Posterior cingulate gyrus (tissue), 11 donors: ENCODE measurements around the gene APOH.
A peak's percentile ranks its signal among the peaks of the same experiment; 100 is the strongest.

ENCODE experiments used
- DNase-seq, 10 donors: peaks; one replicate each; pipeline versions ENCODE4 v3.0.0 to v3.0.0-alpha.2; 2020 to 2021; ENCODE audit warnings: mixed read lengths in 3 of 10
- intact Hi-C: fragments of 100-400 bp; cut with DNase I; formaldehyde crosslinking; loops from one replicate; pipeline ENCODE4 v1.15.1; 2023

APOH gene

DNA sequence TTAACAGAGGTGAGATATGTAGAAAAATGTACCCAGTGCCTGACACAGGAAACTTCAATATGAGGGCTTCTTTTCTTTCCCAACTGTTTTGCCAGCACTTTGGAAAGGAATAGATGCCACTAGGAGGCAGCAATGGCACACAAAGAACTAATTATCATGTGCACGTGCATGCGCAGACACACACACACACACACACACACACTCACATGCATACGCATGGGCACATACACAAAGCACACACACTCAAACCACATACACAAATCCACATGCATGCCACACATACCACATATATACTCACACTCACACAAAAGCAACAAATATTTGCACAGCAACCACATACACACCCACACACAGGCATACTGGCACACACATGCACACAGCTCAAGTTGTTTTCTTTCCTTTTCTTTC is 28.5 kb downstream of the APOH start:
- peak in 4 of 10 donors; percentile 11 to 38 (median 21) for DNase-seq
- intact Hi-C loops = no loop called here

DNA sequence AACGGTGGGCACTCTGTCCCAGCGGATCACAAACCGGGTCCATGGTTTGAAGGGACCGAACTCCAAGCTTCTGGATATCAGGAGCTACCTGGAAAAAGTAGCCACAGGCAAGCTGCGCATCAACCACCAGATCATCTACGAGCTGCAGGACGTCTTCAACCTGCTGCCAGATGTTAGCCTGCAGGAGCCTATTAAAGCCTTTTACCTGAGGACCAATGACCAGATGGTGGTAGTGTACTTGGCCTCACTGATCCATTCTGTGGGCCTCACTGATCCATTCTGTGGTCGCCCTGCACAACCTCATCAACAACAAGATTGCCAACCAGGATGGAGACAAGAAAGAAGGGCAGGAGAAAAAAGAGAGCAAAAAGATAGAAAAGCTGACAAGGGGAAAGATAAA is 31.0 kb downstream of the APOH start:
- DNase-seq = no peak
- intact Hi-C loops = no loop called here

DNA sequence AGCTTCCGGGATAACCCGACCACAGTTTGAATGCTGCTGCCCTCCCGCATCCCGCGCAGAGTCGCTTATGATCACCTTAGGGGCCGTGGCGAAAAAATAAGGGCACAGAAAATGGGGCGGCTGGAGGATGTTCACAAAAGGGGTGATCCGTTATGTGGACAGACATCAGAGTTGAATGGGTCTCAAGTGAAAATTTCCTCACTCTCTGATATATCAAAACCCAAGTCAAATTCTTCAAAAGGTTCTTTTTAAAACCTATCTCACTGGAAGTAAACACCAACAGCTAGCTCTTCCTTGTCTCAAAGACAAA is 36.9 kb downstream of the APOH start:
- intact Hi-C loops = no loop called here
- no peak for DNase-seq

DNA sequence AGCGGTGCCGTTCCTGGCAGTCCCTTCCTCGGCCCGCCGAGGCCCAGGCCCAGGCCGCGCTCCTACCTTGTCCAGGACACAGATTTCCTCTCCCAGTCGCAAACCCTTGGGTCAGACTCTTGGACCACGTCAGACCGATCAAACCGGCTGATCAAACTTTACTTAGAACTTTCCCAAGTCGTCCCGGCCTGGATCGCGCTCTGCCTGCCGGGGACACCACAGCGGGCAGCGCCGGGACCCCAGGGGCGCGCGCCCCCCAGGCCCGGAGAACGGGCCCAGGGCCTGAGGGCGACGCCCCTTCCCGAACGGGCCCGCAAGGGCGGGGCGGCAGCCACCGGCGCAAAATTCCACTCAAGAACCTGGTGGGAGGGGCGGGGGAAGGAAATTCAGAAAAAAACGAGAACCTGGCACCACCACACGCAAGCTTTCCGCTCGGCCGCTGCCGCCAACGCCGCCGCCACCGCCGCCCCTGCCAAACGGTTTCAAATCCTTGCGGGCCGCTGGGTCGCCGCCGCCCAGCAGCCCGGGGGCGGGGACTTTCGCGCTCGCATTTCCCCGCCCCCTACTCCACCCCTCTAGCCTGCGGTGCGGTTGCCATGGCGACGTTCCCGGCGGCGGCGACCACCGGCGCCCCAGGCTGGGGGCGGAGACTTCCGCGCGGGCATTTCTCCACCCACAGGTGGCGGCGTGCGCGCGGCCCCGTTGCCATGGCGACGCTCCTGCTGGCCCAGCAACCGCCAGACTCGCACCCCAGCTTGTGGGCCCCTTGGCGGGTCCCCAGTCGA is 37.4 kb downstream of the APOH start, which contains the start of gene CEP112:
CEP112 (minus strand) TSS at position 541 of the 785 bp plus-strand sequence.
- DNase-seq = peak; percentile 35 to 94 (median 62)
- intact Hi-C loops = no loop called here

DNA sequence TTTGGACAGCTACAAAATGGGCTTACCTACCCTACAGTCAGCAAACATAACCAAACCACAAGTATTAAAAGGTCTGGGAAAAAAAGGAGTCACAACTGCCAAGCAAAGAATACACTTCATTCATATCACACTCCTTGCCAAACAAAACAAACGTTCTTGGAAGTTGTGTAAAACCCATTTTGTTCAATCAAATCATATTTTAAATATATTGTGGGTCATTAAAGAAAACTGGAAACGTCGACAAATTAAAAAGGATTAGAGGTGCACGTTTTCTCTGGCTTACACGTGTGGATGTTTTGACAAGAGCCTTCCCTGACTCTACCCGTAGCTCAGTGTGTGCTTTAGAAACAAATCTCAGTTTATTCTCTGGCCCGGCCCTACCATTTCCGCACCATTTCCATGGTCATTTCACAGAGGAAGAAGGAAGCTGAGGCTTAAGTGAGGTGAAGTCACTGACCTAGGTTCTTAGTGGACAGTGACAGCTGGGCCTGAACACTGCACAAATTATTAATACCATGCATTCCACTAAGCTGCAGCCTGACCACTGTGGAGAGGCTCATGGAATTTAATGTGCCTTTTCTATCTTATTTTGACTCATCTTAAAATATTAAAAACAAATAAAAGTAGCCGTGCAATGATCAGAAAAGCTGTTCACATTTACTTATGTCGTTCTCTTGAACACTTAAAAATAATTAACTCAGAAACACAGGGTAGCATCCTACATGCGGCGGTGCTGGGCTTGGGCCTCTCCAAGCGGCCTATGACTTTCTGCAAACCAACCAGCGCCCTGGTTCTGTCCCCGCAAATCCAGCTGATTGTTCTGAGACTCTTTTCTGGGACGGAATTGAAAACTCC is 38.2 kb downstream of the APOH start:
- peak in 1 of 10 donors; percentile 9 for DNase-seq
- intact Hi-C loops = no loop called here

DNA sequence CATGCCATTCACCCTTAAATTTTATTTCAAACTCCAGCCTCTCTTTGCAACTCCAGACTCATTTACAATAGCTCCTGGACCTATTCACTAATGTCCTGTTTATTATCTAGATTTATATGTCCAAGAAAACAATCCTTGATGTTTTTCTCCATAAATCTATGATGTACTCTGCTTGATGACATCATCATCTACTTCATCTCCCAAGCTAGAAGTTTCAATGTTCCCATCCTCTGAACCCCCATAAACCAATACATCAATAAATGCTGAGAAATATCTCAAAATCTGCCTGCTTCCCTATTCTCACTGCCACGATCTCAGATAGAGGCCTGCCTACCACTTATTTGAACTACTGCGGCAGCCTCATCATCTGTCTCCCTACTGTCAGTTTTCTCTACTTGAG is 41.5 kb downstream of the APOH start:
- intact Hi-C loops = no loop called here
- DNase-seq = no peak

DNA sequence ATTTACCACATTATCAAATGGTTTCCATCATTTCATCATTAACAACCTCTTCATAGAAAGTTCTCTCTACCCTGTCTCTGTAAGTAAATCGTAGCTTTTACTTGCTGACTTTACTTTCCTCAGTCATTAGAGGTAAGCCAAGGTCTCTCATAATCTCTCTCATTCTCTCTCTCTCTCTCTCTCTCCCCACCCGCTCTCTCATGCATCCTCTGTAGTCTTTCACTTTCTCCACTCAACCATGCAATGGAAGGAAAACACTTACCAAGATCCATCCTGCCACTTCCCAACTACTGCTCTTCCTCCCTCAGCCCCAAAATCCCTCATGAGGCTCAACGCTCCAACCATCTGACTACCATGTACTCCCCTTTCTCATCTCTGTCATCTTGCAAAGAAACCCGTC is 43.4 kb downstream of the APOH start:
- DNase-seq = no peak
- intact Hi-C loops = no loop called here

DNA sequence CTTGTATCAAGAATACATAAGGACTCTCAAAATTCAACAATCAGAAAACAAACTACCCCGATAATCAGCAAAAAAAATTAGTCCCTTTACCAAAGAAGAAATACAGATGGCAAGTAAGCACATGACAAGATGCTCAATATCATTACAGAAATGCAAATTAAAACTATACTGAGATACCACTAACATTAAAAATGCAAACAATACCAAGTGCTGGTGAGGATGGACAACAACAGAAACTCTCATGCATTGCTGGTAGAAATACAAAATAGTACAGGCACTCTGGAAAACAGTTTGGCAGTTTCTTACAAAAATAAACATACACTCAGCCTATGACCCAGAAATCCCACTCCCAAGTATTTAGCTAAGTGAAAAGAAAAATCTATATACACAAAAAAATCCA is 44.8 kb downstream of the APOH start:
- intact Hi-C loops = no loop called here
- DNase-seq = no peak

DNA sequence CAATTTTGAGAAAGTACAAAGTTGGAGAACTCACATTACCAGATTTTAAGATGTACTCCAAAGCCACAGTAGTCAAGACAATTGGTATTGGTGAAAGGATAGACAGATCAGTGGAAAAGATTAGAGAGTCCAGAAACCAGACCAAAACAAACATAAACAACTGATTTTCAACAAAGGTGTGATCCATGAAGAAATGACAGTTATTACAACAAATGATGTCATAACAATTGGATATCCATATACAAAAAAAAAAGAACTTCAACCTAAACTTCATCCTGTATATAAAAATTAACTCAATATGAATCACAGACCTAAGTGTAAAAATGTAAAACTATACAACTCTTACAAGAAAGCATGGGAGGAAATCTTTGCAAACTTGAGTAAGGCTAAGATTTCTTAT is 45.7 kb downstream of the APOH start:
- intact Hi-C loops = no loop called here
- no peak for DNase-seq

DNA sequence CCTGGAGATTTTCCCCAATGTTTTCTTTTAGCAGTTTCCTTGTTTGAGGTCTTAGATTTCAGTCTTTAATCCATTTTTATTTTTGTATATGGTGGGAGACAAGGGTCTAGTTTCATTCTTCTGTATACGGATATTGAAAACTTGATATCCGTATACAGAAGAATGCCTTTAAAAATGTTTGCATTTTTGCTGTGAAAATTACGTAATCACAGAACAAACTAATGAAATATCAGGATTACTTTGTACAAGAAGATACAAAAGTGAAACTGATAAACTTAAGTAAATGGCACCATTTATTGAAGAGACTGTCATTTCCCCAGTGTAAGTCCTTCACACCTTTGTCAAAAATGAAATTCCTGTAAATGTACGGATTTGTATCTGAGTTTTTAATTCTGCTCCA is 50.6 kb downstream of the APOH start:
- intact Hi-C loops = no loop called here
- no peak for DNase-seq

DNA sequence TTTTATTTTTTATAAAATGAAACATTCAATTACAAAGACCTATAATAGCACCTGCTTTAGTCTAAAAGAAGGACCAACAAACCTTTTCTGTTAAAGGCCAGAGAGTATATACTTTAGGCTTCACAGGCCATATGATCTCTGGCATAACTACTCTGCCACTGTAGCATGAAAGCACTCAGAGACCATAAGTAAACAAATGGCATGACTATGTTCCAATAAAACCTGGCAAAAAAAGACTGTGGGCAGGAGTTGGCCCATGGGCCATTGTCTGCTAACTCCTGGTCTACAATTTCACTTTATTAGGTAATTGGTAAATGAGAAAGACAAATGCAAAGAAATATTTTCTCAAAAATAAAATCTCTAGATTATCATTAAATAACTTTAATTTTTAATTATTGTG is 52.2 kb downstream of the APOH start:
- no peak for DNase-seq

DNA sequence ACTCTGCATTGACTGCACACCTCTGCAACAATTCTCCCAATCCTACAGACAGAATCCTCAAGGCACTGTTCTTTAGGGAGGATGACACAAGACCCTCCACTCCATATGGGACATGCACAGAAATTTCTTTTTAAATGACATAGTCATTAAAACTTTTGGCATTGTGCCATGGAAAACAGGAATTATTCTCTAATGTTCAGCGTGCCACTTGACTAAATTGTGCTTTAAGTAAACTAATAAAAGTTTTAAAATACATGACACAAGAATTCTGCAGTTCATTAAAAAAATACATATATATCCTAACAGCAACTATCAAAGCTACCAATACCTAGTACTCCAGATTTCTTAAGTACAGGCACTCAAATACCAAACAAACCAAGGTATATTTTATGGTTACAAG is 53.3 kb downstream of the APOH start:
- DNase-seq = no peak
- intact Hi-C loops = no loop called here

More for the DNA sequence above, 52.2 kb downstream of the APOH start:
- intact Hi-C loops = no loop called here

DNA sequence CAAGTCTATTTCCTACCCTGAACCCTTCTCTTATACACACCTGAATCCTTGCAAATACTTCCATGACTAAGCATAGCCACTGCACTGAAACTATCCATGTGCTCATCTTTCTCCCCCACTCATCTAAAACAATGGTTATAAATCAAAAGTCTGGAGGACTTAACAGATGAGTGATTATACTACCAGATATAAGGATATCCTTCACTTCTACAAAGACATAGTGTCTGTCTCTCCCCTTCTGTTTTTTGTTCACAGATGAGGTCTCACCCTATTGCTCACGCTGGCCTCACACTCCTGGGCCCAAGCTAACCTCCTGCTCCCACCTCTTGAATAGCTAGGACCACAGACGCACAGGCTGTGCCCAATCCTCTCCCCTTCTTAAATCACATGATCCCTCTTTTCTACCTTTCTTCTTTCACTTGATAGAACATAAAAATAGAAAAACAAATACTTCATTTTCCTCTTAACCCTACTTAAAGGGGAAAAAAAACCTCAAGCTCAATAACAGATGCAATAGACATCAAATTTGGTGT is 56.5 kb downstream of the APOH start:
- DNase-seq = no peak
- intact Hi-C loops = no loop called here

DNA sequence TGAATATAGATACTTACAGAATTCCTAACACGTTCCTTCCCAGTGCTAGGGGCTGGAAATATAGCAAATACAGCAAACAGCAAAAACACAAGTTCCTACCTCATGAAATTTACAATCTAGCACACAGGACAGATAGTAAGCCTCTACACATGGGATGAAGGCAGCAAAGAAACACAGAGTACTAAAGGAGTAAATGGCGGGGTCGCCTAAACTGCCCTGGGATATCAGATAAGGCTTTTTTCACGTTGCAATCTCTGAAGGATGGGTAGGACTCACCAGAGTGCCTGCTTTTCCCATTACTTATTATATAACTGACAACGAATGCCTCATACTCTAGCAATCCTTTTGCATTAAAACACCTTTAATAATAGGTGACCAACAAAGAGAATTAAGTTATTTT is 57.1 kb downstream of the APOH start:
- DNase-seq = no peak
- intact Hi-C loops = no loop called here

DNA sequence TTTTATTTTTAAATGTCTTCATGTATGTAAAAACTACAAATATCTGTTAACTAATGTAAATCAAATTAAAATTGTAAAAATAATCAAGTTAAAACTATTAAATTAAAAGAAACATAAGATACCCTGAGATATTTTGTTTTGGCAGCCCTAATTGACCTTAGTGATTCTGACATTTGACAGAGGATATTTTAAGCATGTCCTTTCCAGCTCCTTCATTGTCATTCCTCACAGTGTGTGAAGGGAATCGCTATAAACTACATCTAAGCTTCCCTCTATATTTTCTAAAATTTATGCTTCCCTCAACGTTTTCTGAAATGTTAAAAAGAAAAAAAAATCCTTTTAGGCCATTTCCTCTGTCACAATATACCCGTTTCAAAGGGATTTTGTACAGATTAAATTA is 57.5 kb downstream of the APOH start:
- intact Hi-C loops = no loop called here
- DNase-seq = no peak

DNA sequence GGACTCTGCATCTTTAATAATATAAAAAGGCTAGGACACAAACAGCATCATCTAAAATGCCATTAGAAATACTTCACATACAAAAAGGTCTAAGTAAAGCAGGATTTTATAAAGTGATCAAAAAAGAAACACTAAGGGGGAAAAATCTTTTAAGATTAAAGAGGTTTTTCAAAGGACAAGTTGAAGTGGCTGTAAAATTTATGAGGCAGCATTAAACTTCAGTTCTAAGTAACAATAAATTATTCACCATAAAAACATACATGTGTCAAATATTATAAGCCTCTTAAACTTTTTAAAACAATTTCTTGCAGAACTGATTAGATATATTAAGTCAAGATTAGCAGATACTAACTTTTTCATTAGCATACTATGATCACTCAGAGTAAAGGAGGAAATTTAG is 58.0 kb downstream of the APOH start:
- no peak for DNase-seq
- intact Hi-C loops = no loop called here

DNA sequence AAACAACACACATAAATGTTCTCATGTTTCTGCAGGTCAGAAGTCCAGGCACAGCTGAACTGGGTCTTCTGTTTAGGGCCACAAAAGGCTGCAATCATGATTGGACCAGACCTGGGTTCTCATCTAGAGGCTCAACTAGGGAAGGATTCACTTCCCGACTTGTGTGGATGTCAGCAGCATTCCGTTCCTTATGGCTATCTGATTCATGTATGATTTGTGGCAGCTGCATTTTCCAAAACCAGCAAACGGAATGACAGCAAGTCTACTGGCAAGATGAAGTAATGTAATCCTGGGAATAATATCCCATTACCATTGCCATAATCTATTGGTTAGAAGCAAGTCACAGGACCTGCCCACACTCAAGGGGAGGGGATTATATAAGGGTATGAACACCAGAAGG is 59.4 kb downstream of the APOH start:
- no peak for DNase-seq
- intact Hi-C loops = loop anchor here (5.0 kb wide), 1 partner anchor 613 kb away; no protein-coding TSS in a partner anchor

DNA sequence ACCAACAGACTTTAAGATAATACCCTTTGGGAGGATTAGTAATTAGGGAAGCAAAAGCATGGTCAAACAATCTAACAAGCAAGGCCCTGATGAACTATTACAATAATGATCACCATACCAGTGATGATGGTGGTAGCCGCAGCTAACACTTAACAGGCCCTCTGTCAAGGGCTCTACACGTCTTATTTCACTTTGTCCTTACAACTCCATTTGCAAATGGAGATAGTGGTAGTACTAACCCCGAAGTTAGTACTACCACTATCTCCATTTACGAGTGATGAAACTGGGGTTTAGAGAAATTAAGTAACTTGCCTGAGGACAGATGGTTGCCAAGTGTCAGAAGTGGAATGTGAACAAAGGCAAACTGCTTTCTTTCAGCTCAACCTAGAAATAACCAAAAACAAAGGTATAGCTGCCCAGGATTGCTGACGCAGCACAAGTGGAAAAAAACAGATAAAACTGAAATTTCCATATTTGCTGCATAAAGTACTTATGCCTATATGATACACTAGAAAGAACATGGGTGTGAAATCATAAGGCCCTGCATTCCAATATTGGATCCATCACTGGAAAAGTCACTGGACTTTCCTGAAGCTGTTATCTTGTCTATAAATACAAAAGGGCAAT is 61.9 kb downstream of the APOH start:
- intact Hi-C loops = loop anchor here (5.0 kb wide), 1 partner anchor 610 kb away; no protein-coding TSS in a partner anchor
- DNase-seq = no peak

DNA sequence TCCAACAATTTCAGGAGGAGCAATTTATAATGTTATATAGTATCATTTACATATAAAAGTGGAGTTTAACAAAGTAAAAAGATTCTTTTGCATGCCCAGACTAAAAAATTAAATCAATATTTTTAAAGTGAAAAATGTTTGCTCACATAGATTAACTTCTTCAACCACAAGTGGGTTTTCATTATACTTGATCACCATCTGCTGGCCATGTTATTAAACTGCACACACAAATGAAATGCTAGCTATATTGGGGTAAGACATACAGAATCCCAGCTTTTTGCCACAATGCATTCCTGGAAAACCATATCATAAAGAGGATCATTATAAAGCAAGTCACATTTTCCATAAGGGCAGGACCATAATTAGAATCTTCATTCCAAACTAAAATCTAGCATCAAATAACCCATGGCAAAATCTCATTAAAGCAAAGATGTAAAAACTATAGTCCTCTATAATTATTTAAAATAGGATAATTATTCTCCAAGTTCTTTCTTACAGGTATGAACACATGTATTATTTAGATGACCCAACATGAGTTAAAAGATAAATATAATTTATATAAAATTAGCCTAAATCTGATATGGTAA is 63.6 kb downstream of the APOH start:
- DNase-seq = no peak

More for the DNA sequence above, 63.6 kb downstream of the APOH start:
- intact Hi-C loops = loop anchor here (1.0 to 5.0 kb wide), 3 partner anchors 608 to 934 kb away; no protein-coding TSS in a partner anchor
